HG02623 (cell line): Measurements from ENCODE around the gene RNLS.

Experiments
- ATAC-seq: cut with Tn5 transposase; IDR thresholded peaks from one replicate; pipeline ENCODE4 v1.9.1; 2021; ENCODE audit warnings: moderate library complexity; ENCODE audit not compliant: unreplicated experiment

RNLS gene

DNA sequence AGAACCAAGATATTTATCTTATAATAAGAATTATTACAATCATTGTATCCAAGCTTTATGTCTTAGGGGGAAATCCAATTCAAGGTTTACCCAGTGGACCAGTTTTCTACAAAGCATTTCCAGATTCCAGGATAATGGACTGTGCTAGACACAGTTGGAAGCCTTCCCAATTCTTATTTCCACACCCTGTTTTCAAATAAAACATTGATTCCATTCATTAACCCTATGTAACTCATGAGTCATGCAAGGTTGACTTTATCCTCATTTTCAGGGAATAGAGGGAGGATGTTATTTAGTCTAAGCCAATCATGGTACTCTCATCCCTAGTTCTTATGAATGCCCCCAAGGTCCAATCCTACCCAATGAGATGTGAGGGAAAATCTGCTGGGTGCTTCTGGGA, 145.7 kb downstream of the RNLS start:
- no peak for ATAC-seq

GRCh38 chr10:88433565-88434186, 149.4 kb downstream of the RNLS start:
- ATAC-seq: no peak

- no peak for ATAC-seq
These were observed 152.0 kb downstream of the RNLS start for GRCh38 chr10:88431103-88431502.

- ATAC-seq: no peak
These were observed 154.1 kb downstream of the RNLS start for GRCh38 chr10:88428976-88429375.

GRCh38 chr10:88428442-88428841, 154.7 kb downstream of the RNLS start:
- no peak for ATAC-seq

GRCh38 chr10:88427024-88427423, 156.1 kb downstream of the RNLS start:
- no peak for ATAC-seq

DNA sequence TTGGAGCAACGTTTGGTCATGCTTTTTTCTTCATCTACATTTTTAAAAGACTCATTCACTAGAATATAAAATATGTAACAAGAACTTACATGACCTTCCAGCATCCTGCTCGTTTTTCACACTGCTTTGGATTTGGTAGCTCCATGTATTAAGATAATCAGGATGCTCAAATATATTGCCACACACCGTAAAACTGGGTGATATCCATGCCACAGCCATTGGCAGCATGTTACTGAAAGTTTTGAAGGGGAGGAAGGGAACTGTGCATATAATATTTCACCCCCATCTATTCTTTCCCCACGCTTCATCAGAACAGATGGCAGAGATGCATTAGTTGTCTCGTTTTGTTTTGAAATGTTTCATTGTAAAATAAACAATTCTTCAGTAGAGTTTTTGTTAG, 158.2 kb downstream of the RNLS start:
- ATAC-seq: no peak

DNA sequence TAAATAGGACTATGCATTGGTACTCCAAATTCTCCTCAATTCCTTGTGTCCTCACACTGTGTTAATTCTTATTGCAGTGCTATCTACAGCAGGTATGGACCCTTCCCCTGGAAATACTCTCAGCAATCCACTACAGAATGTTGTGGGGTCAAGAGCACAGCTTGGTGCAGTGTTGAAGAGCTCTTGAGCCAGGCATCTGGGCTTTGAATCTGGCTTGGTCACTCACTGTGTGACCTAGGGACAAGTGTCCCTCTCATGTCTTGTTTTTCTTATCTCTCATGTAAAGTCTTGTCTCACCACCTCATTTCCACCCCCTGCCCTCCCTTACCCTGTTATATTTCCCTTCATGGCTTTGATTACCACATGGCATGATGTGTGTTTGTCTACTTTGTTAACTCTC, 159.4 kb downstream of the RNLS start:
- no peak for ATAC-seq

- ATAC-seq: no peak
These were observed 161.5 kb downstream of the RNLS start for GRCh38 chr10:88421590-88421989.

- no peak for ATAC-seq
These were observed 164.2 kb downstream of the RNLS start for GRCh38 chr10:88418871-88419270.

DNA sequence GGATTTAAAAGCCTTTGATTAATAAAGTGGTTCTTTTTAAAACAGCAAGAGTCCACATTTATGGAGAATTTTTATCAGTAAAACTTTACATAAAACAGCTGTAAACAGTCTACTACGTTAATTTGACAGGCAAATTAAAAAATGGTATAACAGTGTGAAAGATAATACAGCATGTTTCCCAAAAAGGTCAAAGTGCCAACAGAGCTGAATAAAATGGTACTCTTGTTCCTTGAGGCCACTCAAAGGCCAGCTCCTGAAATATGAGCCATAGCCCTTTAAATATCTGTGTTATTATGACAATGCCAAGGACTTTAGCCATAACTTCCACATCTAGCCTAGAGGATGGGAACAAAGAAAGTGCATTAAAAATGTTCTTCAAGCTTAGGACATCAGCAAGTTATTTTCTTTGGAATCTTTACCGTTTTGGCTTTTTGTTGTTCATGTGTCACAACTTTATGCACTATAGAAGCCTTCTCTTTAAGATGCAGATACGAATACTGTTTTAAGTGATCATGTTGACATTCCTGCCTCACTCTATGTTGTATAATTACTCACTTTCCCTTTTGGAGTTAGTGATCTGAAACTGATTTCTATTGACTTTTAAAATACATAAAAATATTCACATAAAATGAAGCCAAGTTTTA, 165.6 kb downstream of the RNLS start:
- no peak for ATAC-seq

DNA sequence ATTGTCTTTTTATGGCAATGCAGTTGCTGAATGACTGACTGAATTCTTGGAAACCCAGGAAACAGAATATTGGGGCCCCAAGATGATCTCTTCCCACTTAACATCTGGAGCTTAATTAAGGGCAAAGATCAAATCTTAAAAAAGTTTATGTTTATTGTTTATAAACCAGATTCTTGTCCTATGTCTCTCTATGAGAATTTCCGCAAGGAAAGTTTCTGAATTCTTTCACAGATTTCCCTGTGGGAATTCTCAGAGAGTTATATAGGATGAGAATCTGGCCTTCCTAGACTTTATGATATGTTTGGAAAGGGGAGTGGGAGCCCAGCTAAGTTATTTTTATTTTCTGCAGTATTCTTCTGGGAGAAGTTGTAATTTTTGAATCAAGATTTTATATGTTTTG, 166.3 kb downstream of the RNLS start:
- ATAC-seq: no peak

GRCh38 chr10:88415533-88416130, 167.5 kb downstream of the RNLS start:
- no peak for ATAC-seq

DNA sequence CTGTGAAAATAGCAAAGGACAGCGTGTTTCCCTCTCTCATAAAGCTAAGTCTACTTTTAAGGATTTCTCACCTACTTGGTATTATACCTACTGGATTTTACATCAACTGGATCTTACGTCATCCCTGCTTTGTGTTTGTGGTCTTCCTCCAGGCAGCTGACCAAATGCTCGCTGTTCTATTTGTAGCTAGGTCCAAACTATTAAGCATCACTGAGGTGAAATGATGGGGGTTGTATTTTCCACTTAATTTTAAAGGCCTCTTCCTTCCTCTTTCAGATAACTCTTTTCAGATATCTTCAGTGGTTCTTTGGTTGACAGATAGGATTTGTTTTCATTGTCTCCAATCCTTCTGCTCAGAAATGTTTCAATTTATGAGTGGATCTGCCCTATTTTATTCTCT, 169.7 kb downstream of the RNLS start:
- no peak for ATAC-seq

- no peak for ATAC-seq
These were observed 171.3 kb downstream of the RNLS start for GRCh38 chr10:88411772-88412349.

DNA sequence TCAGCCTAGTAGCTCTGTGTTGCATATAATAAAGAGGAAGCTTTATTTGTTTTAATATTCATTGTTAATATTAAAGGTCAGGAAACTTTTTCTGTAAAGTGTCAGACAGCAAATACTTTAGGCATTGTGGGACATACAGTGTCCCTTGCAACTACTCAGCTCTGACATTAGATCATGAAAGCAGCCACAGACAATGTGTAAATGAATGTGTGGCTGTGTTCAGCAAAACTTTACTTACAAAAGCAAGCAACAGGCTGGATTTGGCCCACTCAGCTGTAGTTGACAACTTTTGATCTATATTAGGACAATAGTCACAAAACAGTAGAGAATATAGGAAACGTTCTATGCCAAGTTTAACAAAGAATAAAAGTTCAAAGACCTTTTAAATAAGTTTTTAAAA, 173.3 kb downstream of the RNLS start:
- no peak for ATAC-seq

- ATAC-seq: no peak
These were observed 173.9 kb downstream of the RNLS start for GRCh38 chr10:88409236-88409635.

- no peak for ATAC-seq
These were observed 175.0 kb downstream of the RNLS start for GRCh38 chr10:88408096-88408495.

DNA sequence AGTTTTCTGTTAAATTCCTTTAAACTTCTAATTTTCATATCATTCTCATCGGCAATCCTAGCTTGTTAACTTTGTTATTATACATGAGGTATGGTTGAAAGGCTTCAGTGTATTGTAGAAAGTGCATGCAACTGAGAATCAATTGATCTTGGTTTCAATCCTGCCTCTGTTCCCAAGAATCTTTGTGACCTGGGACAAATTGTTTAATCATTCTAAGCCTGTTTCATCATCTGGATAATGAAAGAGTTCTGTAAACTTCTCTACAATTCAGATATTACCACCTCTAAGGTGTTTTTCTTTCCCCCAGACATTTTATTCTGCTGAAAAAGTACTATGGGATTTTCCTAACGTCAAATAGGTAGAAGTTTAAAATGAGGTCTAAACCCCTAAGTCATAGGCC, 179.0 kb downstream of the RNLS start:
- ATAC-seq: no peak

DNA sequence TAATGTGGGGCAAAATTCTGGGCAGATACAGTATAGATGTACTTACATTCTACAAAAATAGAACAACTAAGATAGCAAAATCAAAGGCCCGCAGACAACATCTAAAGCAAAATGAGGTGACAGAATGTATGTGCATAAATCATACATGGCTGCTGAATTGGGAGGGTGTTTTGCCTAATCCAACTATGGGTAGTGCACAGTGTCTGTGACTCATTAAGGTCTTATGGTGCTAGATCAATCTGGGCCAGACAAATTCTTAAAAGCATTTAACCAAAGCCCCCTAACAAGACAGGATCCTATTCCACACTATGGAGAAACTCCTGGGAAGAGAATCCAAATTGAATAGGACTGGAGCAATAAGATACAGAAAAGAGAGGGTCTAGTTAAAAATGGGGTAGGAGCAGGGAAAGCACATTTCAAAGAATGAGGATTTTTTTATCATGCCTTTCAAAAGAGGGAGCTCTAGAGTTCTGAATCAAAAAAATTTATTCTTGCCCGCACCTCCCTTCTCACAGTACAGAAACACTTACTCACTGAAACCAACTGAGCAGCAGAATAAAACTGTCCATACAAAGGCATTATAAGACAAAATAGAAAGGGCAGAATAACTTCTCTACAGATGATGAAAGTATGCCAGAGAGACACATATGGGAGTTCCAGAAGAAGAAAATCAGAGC, 181.3 kb downstream of the RNLS start:
- ATAC-seq: no peak

- no peak for ATAC-seq
These were observed 183.9 kb downstream of the RNLS start for GRCh38 chr10:88399240-88399639.

DNA sequence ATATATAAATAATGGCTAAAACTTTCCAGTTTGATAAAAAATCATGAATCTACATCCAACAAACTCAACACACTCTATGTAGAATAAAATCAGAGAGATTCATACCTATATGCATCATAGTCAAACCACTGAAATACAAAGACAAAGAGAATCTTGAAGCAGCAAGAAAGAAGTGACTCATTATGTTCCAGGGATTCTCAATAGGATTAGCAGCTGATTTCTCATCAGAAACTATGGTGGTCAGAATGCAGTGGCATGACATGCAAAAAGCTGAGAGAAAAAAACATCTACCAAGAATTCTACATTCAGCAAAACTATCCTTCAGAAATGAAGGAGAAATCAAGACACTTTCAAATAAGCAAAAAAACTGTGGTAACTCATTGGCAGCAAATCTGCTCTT, 187.4 kb downstream of the RNLS start:
- no peak for ATAC-seq
